NK-92 (cell line): ENCODE data around the gene LRRC43.
"Not testable (repeated sequence)": the region's sequence is repeated elsewhere in the genome, so short reads cannot be mapped to it uniquely, and the experiment has no call there.

Experiments used
- DNase-seq: peaks from one replicate; lab custom pipeline; 2025; ENCODE audit not compliant: unreplicated experiment; lab: John Stamatoyannopoulos, UW

LRRC43 gene

DNA sequence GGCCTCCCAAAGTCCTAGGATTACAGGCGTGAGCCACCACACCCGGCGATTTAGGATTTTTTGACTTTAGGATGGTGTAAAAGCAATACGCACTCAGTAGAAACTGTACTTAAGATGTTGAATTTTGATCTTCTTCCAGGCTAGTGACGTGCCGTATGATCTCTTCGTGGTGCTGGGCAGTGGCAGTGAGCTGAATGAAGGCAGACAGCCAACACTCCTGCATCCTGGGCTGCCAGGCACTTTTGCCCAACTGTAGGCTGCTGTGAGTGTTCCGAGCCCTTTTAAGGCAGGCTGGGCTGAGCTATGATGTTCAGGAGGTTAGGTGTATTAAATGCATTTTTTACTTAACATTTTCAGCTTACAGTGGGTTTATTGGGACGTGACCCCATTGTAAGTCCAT, 30.2 kb upstream of the LRRC43 start:
- DNase-seq = no peak

DNA sequence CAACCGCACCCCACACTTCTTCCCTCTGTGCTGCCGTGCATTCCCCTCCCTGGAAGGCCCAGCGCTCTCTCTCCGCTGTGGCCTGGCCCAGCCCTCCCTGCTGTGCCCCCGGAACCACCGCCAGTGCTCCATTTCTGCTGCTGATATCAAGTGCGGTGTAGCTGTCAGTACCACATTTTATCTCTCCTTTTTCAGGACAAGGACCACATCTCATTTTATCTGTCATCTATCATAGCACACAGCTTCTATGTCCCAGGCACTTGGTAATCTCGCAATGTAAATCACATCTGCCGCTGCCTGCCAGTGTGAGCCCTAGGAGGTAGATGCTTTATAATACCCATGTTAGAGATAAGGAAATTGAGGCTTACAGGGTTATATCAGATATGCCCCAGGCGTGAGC, 27.2 kb upstream of the LRRC43 start:
- DNase-seq = no peak

DNA sequence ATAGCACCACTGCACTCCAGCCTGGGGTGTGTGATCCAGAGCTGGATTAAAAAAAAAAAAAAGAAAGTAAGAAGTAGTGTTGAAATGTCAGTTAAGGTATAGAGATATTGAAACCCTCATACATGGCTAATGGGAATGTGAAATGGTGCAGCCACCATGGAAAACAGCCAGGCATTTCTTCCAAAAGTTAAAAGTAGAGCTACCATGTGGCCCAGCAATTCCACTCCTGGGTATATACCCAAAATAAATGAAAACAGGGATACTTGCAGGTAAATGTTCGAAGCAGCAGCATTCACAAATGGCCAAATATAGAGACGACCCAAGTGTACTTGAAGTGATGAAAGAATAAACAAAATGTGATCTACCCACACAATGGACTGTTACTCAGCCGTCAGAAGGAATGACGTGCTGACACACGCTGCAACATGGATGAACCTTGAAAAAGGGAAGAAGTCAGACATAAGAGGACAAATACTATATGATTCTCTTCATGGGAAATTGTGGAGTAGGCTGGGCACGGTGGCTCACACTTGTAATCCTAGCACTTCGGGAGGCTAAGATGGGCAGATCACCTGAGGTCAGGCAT, 24.1 kb upstream of the LRRC43 start:
- no peak for DNase-seq

GRCh38 chr12:122159882-122160281, 23.0 kb upstream of the LRRC43 start:
- DNase-seq = no peak

DNA sequence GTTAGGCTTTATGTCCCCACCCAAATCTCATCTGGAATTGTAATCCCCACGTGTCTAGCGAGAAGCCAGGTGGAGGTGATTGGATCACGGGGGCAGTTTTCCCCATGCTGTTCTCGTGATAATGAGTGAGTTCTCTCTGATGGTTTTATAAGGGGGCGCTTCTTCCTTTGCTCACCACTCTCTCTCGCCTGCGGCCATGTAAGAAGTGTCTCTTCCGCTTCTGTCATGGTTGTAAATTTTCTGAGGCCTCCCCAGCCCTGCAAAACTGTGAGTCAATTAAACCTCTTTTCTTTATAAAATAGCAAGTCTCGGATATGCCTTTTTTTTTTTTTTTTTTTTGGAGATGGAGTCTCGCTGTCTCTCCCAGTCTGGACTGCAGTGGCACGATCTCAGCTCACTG, 22.2 kb upstream of the LRRC43 start:
- no peak for DNase-seq

GRCh38 chr12:122161682-122162081, 21.2 kb upstream of the LRRC43 start:
- no peak for DNase-seq

DNA sequence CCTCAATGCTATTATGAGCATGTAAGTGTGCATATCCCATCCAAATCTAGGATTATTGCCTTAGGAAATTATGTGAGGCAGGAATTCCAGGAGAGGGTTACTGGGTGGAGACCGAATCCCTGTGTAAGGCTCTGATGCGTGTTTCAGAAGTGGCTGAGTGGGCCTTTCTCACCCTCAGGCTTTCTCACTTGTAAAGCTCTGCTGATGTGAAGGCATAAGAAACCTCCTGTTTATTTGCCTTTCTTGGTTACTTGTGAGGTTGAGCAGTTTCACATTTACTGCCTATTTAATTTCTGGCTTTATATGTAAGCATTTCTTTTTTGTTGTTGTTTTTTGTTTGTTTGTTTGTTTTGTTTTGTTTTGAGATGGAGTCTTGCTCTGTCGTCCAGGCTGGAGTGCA, 19.9 kb upstream of the LRRC43 start:
- no peak for DNase-seq

- DNase-seq = no peak
Observed at GRCh38 chr12:122166422-122167349, 16.2 kb upstream of the LRRC43 start.

GRCh38 chr12:122167356-122167925, 15.5 kb upstream of the LRRC43 start:
- no peak for DNase-seq

GRCh38 chr12:122168492-122168891, 14.4 kb upstream of the LRRC43 start:
- DNase-seq = no peak

DNA sequence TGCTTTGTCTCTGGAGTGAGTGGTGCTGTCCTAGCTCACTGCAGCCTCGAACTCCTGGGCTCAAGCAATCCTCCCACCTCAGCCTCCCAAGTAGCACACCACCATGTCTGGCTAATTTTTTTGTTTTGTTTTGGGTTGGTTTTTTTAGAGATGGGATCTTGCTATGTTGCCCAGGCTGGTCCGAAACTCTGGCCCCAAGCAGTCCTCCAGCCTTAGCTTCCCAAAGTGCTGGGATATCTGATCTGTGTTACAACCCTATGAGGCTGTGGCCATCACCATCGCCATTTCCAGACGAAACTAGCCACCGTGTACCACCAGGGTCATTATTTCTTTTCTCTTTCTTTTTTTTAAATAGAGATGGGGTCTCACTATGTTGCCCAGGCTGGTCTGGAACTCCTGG, 11.5 kb upstream of the LRRC43 start:
- no peak for DNase-seq

DNA sequence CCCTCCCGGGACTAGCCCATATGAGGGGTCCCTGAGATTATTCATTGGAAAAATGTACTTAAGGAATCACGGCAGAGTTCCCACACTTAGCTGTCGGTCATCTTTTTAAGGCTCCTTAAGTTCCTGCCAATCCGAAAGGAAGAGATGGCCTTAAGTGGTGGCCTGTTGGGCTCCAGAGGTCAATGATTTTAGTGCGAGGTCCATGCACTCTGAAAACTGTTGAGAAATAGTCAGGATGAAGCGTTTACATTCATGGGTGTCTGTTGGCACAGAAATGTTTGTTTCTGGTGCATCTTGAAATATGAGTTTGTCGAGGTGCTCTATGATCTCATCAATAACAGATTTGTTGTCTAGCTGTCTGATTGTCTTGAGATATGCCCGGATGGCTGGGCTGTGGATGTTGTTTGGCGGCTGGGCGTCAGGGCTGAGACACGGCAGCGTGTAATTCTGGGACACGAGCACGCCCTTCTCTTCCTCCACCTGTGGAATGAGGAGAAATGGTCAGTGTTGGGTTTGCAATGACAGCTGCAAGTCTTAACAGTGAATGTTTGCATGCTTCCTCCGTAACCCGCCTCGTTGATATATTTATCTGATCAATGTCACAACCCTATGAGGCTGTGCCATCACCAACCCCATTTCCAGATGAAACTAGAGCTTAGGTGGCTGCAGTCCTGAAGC, 10.5 kb upstream of the LRRC43 start:
- no peak for DNase-seq

GRCh38 chr12:122174155-122174845, 8.6 kb upstream of the LRRC43 start, which contains the start of gene IL31:
IL31 (minus strand) TSS chr12:122174221; CDS start chr12:122174172, 49 bp downstream.
- DNase-seq = no peak

GRCh38 chr12:122176473-122176872, 6.5 kb upstream of the LRRC43 start:
- not testable (repeated sequence) for DNase-seq

GRCh38 chr12:122183588-122183940, 641 bp downstream of the LRRC43 start:
- no peak for DNase-seq

GRCh38 chr12:122184517-122184916, 1.6 kb downstream of the LRRC43 start:
- DNase-seq = no peak

DNA sequence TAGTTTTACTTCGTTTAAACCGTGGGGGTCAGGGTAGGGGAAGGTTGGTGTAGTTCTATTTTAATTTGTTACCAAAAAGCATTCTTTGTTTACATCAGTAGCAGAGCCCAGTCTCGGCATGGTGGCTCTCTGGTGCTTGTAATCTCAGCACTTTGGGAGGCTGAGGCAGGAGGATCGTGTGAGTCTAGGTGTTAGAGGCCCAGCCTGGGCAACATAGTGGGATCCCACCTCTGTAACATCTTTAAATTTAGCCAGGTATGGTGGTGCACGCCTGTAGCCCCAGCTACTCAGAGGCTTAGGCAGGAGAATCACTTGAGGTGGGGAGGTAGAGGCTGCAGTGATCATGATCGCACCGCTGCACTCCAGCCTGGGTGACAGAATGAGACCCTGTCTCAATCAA, 2.2 kb downstream of the LRRC43 start:
- no peak for DNase-seq

DNA sequence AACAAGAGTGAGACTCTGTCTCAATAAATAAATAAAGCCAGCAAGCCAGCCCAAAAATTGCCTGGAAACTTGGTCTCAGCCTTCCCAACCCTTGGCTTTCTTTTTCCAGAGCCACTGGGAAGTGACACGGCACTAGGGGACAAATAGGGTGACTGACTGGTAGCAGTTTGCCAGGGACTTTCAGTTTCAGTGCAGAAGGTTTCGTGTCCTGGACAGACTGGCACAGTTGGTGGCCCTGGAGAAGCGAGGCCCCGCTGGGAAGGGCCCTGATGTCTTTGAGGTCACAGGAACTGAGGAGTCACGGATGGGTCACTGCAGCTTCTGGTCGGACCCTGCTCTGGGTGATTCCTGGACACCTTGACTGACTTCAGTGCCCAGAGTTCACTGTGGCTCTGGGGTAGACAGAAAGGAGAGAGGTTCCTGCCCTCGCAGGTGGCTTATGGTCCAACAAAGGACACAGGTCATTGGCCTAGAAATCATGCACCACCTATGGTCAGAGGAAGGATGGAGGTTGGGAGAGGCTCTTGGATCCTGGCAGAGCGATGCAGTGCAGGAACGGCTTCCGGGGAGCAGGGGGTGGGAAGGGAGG, 2.7 kb downstream of the LRRC43 start:
- DNase-seq = no peak

DNA sequence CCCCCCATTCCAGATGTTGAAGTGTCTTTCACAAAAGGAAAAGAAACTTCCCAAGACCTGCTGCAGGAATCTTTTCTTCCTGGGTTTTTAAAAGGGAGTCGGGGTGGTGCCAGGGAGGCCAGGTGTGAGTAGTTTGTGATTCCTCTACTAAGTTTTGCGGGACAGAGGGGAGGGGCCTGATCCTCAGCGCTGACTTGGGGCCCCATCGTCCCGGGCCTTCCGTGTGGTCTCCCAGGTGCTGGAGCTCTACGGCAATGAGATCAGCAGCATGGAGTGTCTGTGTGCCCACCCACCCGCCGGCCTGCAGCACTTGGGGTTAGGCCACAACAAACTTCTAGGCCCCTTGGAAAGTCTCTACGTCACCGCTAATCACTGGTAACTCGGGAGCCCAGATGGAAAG, 4.5 kb downstream of the LRRC43 start:
- no peak for DNase-seq

DNA sequence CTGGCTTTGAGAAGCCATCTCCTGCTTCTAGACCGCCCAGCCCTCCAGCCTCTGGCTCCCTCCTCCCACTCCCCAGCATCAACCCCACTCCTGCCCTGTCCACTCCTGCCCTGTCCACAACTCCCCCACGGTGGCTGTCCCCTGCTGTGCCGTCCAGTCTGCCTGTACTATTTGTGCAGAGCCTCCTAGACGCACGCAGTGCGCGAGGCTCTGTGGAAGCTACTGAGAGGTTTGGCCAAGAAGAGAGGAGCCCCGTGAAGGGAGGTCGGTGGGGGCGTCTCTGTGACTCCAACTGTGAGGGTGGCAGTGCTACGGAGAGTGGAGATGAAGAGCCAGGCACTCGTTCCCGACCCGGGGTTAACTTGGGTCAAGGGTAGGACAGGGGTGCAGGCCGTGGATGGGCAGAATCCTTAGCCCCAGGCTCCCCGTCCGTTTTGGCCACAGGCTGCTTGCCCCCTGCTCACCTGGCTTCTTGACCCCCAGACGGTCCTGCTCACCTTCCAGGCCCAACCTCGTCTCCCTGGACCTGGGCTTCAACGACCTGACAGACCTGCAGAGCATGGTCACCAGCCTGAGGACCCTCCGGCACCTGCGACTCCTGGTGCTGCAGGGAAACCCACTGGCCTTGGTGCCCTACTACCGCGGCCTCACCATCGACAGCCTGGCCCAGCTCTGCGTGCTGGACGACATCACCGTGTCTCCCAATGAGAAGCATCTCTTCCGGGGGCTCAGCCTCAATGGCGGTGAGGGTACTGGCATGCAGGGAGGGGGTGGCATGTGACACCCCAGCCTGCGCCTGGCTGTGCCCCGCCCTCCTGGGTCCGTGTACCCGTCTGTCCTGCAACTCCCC, 6.9 kb downstream of the LRRC43 start:
- DNase-seq = no peak
